Peyer's patch (tissue), 4 donors: Measurements from ENCODE around the gene S100A2.

Source experiments
- POLR2A ChIP-seq, 2 donors: fragments of 450-650 bp; IDR thresholded peaks; one replicate each; pipeline ENCODE4 v1.5.1; 2017; ENCODE audit warnings: antibody characterized with exemption in 2 of 2, mild to moderate bottlenecking in 2 of 2, moderate library complexity in 2 of 2
- TF ChIP-seq, protein P1 (sequence below), 6 experiments: fragments of 450-650 bp in 4 of 6; fragments of 200-600 bp in 2 of 6; sonication (generic) in 1 of 6; IDR thresholded peaks; one replicate each; pipeline ENCODE4 v1.5.1; 2017 to 2019; ENCODE audit warnings: antibody characterized with exemption in 6 of 6, mild to moderate bottlenecking in 3 of 6, moderate library complexity in 1 of 6

DNA sequence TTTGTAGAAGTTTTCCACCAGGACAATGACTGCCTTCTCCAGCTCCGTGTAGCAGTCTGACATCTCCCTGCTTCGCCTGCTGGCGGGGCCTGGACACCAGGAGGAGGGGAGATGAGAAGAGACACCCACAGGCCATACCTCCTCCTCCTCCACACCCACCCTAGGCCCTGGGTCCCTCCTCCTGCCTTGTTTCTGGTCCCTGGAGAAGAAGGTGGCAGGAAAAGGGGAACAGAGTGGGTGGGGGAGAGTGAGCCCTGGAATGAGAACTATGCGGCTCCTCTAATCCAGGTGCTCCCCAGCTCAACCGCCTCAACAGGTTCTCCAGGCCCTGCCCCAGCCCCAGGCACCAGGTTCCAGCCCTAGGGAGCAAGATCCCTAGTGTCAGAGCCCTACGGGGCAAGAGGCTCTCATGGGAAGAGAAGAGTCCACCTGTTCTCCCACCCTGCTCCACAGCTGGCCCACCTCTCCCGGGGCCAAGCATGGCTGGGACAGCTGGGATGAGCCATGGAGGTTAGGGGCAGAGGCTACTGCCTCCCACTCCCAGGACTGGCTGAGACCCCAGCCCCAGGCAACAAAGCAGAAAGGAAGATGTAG, 42.5 kb upstream of the S100A2 start:
- TF ChIP-seq, protein P1, sequence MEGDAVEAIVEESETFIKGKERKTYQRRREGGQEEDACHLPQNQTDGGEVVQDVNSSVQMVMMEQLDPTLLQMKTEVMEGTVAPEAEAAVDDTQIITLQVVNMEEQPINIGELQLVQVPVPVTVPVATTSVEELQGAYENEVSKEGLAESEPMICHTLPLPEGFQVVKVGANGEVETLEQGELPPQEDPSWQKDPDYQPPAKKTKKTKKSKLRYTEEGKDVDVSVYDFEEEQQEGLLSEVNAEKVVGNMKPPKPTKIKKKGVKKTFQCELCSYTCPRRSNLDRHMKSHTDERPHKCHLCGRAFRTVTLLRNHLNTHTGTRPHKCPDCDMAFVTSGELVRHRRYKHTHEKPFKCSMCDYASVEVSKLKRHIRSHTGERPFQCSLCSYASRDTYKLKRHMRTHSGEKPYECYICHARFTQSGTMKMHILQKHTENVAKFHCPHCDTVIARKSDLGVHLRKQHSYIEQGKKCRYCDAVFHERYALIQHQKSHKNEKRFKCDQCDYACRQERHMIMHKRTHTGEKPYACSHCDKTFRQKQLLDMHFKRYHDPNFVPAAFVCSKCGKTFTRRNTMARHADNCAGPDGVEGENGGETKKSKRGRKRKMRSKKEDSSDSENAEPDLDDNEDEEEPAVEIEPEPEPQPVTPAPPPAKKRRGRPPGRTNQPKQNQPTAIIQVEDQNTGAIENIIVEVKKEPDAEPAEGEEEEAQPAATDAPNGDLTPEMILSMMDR (IDR thresholded peaks at IDR 0.05), result no peak
- TF ChIP-seq POLR2A (IDR thresholded peaks at IDR 0.05), result no peak
